Thyroid gland (tissue), 4 donors: ENCODE measurements around the gene PCYOX1L.

Source experiments
- POLR2A ChIP-seq, 2 donors: fragments of 450-650 bp; IDR thresholded peaks; one replicate each; pipeline ENCODE4 v1.6.1; 2017; ENCODE audit warnings: antibody characterized with exemption in 2 of 2, mild to moderate bottlenecking in 2 of 2, moderate library complexity in 1 of 2
- TF ChIP-seq, protein P1 (sequence below), 6 experiments: fragments of 200-600 bp in 3 of 6; fragments of 450-650 bp in 3 of 6; sonication (generic) in 3 of 6; IDR thresholded peaks; one replicate each; pipeline ENCODE4 v1.5.1; 2016 to 2019; ENCODE audit warnings: antibody characterized with exemption in 6 of 6, mild to moderate bottlenecking in 2 of 6, inconsistent platforms in 1 of 6, moderate library complexity in 1 of 6

DNA sequence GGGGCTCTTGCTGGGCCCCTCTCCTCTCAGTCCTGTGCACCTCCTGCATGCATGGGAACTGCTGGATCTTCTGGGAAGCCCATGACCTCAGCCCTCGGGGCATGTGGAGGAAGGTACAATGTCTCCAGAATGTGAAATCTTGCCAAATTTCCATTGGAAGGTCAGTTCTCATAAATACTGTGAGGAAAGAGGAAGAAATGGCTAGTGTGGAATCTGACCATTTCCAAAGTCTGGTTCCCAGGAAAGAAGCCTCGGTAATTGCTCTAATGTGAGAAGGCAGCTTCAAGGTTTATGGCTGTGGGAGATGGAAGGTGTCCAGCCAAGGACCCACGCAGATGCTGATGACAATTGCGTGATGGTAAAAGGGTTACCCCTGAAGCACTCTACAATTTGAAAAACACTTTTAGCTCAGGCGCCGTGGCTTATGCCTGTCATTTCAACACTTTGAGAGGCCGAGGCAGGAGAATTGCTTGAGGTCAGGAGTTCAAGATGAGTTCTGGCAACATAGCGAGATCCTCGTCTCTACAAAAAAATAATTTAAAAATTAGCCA lies 29.3 kb downstream of the PCYOX1L start:
- TF ChIP-seq, protein P1, sequence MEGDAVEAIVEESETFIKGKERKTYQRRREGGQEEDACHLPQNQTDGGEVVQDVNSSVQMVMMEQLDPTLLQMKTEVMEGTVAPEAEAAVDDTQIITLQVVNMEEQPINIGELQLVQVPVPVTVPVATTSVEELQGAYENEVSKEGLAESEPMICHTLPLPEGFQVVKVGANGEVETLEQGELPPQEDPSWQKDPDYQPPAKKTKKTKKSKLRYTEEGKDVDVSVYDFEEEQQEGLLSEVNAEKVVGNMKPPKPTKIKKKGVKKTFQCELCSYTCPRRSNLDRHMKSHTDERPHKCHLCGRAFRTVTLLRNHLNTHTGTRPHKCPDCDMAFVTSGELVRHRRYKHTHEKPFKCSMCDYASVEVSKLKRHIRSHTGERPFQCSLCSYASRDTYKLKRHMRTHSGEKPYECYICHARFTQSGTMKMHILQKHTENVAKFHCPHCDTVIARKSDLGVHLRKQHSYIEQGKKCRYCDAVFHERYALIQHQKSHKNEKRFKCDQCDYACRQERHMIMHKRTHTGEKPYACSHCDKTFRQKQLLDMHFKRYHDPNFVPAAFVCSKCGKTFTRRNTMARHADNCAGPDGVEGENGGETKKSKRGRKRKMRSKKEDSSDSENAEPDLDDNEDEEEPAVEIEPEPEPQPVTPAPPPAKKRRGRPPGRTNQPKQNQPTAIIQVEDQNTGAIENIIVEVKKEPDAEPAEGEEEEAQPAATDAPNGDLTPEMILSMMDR (IDR thresholded peaks at IDR 0.05): no peak
- no peak for TF ChIP-seq POLR2A (IDR thresholded peaks at IDR 0.05)
